Body of pancreas (tissue), 4 donors: ENCODE results near the gene ZNF497. TPM values are rescaled to one million over a fixed set of nuclear protein-coding genes. Genes with fewer than 3 reads are reported as not detected.

ENCODE experiments used
- ATAC-seq: fragments of 150-250 bp; one replicate; pipeline ENCODE4 v1.9.1; 2016
- DNase-seq, 4 donors: peaks; one replicate each; pipeline ENCODE4 v3.0.0-alpha.2; 2019
- H3K27ac ChIP-seq, 4 donors: fragments of 200-600 bp; sonication (generic); 1 replicate in 3 of 4; 2 replicates in 1 of 4; pipeline versions ENCODE4 v1.5.1 to v1.6.1; 2016 to 2019; ENCODE audit warnings: mild to moderate bottlenecking in 1 of 4, mixed read lengths in 1 of 4, moderate library complexity in 1 of 4
- H3K27me3 ChIP-seq, 2 donors: fragments of 200-600 bp; sonication (generic); one replicate each; pipeline ENCODE4 v1.6.0; 2016; ENCODE audit warnings: mild to moderate bottlenecking in 1 of 2
- H3K36me3 ChIP-seq, 2 donors: fragments of 200-600 bp; sonication (generic); replicated peaks in 1 of 2; 2 replicates each; pipeline ENCODE4 v1.5.1; 2016; ENCODE audit warnings: low read depth in 2 of 2; ENCODE audit not compliant: insufficient read depth in 1 of 2
- H3K4me1 ChIP-seq: fragments of 200-600 bp; sonication (generic); one replicate; pipeline ENCODE4 v1.6.0; 2016
- H3K4me3 ChIP-seq, 2 donors: fragments of 200-600 bp; sonication (generic); 1 replicate in 1 of 2; 2 replicates in 1 of 2; pipeline ENCODE4 v1.5.1; 2016 to 2019
- H3K9me3 ChIP-seq, 3 donors: fragments of 200-600 bp; sonication (generic); 1 replicate in 2 of 3; 2 replicates in 1 of 3; pipeline ENCODE4 v1.5.1; 2016
- CTCF ChIP-seq, 7 experiments: fragments of 450-650 bp in 4 of 7; fragments of 200-600 bp in 3 of 7; sonication (generic) in 3 of 7; IDR thresholded peaks; one replicate each; pipeline ENCODE4 v1.5.1; 2016 to 2019; ENCODE audit warnings: antibody characterized with exemption in 7 of 7
- POLR2A ChIP-seq, 3 donors: fragments of 450-650 bp; IDR thresholded peaks; one replicate each; pipeline ENCODE4 v1.6.1; 2016; ENCODE audit warnings: antibody characterized with exemption in 3 of 3, mild to moderate bottlenecking in 2 of 3
- WGBS, 2 donors: methylation state at CpG; one replicate each; pipeline ENCODE4 v1.1.5; 2017; 5-methylcytosine and 5-hydroxymethylcytosine counted together
- intact Hi-C: fragments of 100-400 bp; cut with DNase I; formaldehyde crosslinking; loops from one replicate; pipeline ENCODE4 v1.15.1; 2023
- total RNA-seq, 2 donors: library from RNA; depleted of rRNA; stranded (reverse); fragments of >200 nt; gene quantifications; one replicate each; pipeline ENCODE4 v1.1.0, GENCODE V29; 2016

The ZNF497 gene
- total RNA-seq, 2 donors from 2014 or later, result 4.6 to 4.7 TPM

GRCh38 chr19:58366585-58367430, 4.3 kb upstream of the ZNF497 start:
- Histone ChIP-seq H3K4me3 (no peak overlapping the region), H3K36me3 (no peaks in the 10 kb centered on the region), H3K27me3 (no peaks in the 10 kb centered on the region), H3K4me1 (peaks cover 2% of the 10 kb centered on the region), H3K27ac (no peak overlapping the region), H3K9me3 (no peaks in the 10 kb centered on the region)
- TF ChIP-seq CTCF (IDR thresholded peaks at IDR 0.05), result no peak
- no peak for TF ChIP-seq POLR2A (IDR thresholded peaks at IDR 0.05)
- intact Hi-C loops, result no loop called here
- ATAC-seq, result no peak
- 88 to 96% methylated on average over 8 to 32 of the region's 32 CpGs for WGBS, 2 donors
- DNase-seq, result no peak

- Histone ChIP-seq H3K27me3 (no peaks in the 10 kb centered on the region), H3K4me1 (peaks cover 7% of the 10 kb centered on the region), H3K36me3 (no peaks in the 10 kb centered on the region), H3K4me3 (no peak overlapping the region), H3K9me3 (no peaks in the 10 kb centered on the region), H3K27ac (no peak overlapping the region)
- DNase-seq, result no peak
- ATAC-seq, result no peak
- TF ChIP-seq POLR2A (IDR thresholded peaks at IDR 0.05) (no peak), CTCF (IDR thresholded peaks at IDR 0.05) (no peak)
- intact Hi-C loops, result no loop called here
- WGBS, 2 donors, result 71 to 83% methylated on average over 5 of the region's 5 CpGs
Observed at GRCh38 chr19:58364146-58364545, 1.6 kb upstream of the ZNF497 start.

- TF ChIP-seq CTCF (IDR thresholded peaks at IDR 0.05), result no peak
- no peak for TF ChIP-seq POLR2A (IDR thresholded peaks at IDR 0.05)
- H3K27ac ChIP-seq, result peak overlapping the region; percentile 83 to 95 (median 90)
- no peaks in the 10 kb centered on the region for H3K9me3 ChIP-seq
- H3K4me3 ChIP-seq, result peak overlapping the region; percentile 58 to 62
- no peaks in the 10 kb centered on the region for H3K36me3 ChIP-seq
- H3K4me1 ChIP-seq, result peaks cover 7% of the 10 kb centered on the region
- ATAC-seq, result peak; percentile 3
- no peaks in the 10 kb centered on the region for H3K27me3 ChIP-seq
- intact Hi-C loops, result no loop called here
- WGBS, 2 donors, result 1 to 2% methylated on average over 7 to 28 of the region's 28 CpGs
- DNase-seq, result peak in 3 of 4 donors; percentile 51 to 61 (median 55)
Observed at GRCh38 chr19:58361900-58362271, 665 bp downstream of the ZNF497 start.

- H3K36me3 ChIP-seq, result no peaks in the 10 kb centered on the region
- ATAC-seq, result no peak
- H3K4me3 ChIP-seq, result no peak overlapping the region
- no peaks in the 10 kb centered on the region for H3K27me3 ChIP-seq
- no peak for TF ChIP-seq POLR2A (IDR thresholded peaks at IDR 0.05)
- TF ChIP-seq CTCF (IDR thresholded peaks at IDR 0.05), result no peak
- intact Hi-C loops, result no loop called here
- no peak overlapping the region for H3K27ac ChIP-seq
- no peak for DNase-seq
- H3K4me1 ChIP-seq, result peaks cover 7% of the 10 kb centered on the region
- no peaks in the 10 kb centered on the region for H3K9me3 ChIP-seq
- WGBS, 2 donors, result 58 to 73% methylated on average over 5 to 16 of the region's 19 CpGs
Observed at GRCh38 chr19:58357481-58358145, 4.9 kb downstream of the ZNF497 start.
